Stimulated activated CD4-positive, alpha-beta T cell treated with anti-CD3 and anti-CD28 coated beads, Interleukin-12 subunit alpha, Interleukin-12 subunit beta, amount 100 ng/mL, for 48 hours (primary cell): ENCODE measurements around the gene HEATR1.

ENCODE experiments used
- DNase-seq, 3 donors: peaks; one replicate each; pipeline ENCODE4 v3.0.0-alpha.2; 2020; ENCODE audit warnings: low read depth in 2 of 3, low spot score in 1 of 3

The HEATR1 gene

DNA sequence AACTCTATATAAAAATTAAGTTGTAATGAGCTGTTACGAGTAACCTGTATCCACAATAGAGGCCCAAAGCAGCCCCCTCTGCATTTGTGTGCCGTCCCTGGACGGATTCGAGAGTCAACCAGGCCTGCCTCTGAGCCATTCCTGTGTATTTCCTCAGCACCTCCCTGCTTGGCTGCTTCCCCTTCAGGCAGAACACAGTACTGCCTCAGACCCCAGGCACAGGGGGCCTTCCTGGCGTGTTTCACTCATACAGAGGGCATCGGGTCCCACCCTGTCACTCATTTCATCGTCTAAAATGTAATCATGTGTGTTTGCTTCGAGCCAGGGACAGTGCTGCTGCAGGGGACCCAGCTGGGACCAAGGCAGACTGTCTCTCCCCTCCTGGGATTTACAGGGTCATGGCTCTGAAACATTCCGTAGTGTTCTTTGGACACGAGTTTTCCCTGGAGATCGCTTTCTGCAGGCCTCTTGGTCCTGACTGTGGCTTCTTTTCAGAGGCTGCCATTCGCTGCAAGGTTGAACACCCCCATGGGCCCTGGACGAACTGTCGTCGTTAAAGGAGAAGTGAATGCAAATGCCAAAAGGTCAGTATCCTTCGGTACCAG, 61.1 kb downstream of the HEATR1 start:
- no peak for DNase-seq

GRCh38 chr1:236541710-236542109, 62.6 kb downstream of the HEATR1 start:
- no peak for DNase-seq

DNA sequence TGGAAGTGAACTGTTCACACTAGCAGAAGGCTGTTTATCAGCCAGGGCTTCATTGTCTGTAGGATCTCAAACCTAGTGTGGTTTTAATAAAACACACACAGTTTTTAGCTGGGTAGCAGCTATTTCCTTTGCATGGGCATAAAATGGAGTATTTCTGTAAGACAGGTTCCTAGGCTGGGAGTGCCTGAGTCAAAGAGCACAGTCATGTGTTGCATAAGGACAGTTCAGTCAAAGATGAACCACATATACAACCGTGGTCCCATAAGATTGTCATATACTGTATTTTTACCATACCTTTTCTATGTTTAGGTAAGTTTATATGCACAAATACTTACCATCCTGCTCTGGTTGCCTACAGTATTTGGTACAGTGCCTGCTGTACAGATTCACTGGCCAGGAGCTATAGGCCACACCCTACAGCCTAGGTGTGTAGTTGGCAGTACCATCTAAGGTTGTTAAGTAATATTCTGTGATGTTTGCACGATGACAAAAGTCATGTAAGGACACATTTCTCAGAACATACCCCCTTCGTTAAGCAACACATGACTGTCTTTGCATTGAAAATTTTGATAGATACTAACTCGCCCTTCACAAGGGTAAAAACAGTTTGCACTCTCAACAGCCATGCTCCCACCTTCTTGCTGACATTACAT, 63.4 kb downstream of the HEATR1 start:
- no peak for DNase-seq

- DNase-seq, result no peak
These were observed 67.8 kb downstream of the HEATR1 start for GRCh38 chr1:236536540-236536939.

GRCh38 chr1:236535662-236536161, 68.6 kb downstream of the HEATR1 start:
- DNase-seq, result no peak

DNA sequence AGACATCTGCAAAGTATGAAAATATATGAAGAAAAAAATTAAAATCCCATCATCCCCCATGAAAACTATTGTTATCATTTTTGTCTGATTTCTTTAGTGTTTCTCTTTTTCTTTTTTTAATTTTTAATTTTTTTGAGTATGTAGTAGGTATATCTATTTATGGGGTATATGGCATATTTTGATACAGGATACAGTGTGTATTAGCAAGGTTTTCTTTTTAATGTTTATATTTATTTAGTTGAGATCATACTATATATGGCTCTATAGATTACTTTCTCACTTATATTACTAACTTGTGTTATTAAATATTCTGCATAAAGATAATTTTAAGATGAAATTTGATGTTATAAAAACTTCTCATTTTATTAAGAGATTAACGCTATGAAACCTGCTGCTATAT, 69.1 kb downstream of the HEATR1 start:
- no peak for DNase-seq

DNA sequence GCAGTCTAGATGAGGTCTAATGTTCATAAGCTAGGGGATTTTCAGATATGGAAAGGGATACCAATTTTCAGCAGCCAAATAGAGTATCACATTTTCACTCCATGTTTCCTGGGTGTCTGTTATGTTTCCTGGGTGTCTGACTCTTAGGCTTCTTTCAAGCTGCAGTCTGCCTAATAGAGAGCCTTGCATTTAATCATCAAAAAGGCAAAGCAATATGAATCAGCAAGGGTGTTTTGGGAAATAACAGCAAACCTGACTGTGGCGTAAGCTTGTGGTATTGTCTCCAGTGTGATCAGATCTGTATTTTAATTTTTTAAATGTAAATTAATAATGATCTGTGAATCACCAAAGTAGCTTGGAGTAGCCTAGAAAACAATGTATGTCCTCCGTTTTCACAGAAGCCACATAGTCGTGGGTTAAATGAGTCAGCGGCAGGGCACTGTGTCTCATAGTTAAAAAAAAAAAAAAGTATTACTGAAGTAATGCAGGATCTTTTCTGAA, 70.1 kb downstream of the HEATR1 start:
- DNase-seq, result peak; percentile 25 to 42 (median 37)

- no peak for DNase-seq
These were observed 71.5 kb downstream of the HEATR1 start for GRCh38 chr1:236532850-236533249.

- no peak for DNase-seq
These were observed 73.4 kb downstream of the HEATR1 start for GRCh38 chr1:236530959-236531358.

- DNase-seq, result no peak
These were observed 74.0 kb downstream of the HEATR1 start for GRCh38 chr1:236530286-236530685.

GRCh38 chr1:236526079-236526478, 78.2 kb downstream of the HEATR1 start:
- no peak for DNase-seq

DNA sequence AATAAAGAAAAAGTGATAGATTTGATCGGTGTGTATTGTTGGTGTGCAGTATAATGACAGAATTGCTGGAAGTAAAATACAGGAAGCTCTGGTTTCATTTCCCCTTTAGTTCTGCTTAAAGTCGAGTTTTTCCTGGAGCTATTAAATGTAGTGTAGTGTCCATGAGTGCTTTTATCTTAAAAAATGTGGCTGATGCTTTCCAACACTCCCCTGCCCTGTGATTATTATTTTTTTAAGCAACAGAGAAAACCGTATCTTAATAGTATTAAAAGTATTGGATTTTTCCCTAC, 79.5 kb downstream of the HEATR1 start:
- no peak for DNase-seq

DNA sequence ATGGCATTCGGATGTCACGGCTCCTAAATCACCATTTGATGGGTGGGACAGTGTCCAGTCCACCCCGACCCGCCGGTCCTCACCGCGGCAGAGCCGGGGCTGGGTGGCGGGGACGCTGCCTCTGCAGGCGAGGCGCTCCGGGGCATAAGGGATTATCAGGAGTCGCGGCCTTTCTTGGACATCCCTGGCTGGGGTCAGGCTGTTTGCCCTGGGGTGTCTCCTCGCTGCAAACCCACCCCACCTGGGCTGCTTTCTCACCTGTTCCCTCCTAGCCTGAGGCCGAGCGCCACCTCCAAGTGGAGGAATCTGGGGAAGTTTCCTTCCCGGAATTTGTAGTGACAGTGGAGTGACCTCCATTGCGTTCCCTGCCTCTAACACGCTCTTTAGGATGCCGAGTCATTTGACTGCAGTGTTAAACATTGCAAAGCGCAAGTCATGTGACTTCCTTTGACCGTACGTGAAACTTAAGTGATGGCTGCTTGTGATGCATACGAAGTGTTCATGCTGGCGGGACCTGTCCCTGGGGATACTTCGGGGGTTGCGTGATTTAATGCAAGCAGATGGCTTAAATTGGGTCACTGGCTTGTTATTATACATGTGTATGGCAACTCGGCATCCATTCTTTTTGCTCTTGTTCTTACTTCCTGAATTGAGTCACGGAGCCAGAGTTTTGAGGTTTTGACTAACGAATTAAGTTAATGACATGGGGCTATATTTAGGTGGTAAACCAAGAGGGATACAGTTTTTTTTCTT, 80.0 kb downstream of the HEATR1 start:
- DNase-seq, result peak; percentile 28 to 54 (median 34)

- peak; percentile 82 to 86 (median 85) for DNase-seq
These were observed 80.6 kb downstream of the HEATR1 start, which contains the start of gene LGALS8 for GRCh38 chr1:236523704-236524141. LGALS8 (plus strand) TSS chr1:236523982; CDS start chr1:236526071, 2,089 bp downstream.

DNA sequence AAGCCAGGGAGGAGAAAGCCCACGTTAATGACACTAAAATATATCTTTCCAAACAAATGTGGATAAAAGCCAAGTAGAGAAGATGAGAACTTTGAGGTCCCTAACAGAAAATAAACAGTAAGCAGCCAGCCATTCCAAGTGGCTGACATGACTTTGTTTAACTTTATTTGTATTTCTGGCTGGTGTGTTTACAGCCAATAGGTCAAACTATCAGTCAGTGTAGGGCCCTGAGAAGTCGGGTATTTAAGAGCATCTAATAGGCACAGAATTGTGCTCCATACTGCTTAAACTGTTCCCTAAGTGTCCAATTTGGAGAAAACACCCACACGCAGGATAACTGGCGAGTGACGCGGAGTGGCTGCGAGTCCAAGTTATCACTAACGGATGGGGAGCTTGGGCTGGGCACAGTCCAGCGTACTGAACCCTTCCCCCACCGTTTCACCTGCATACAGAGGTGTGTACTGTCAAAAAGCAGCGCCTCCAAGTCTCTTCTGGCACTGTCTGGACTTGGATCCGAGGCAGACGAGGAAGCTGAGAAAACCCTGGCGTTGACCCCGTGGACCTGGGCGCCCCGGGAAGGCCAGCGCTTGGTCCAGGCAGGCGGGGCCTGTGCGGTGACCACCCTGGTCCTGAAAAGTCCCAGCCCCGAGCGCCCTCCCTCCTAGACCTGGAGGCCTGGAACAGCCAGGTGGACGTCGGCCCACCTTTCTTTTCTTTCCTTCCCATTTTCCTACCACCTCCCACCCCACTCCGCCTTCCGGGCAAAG, 81.2 kb downstream of the HEATR1 start:
- no peak for DNase-seq

DNA sequence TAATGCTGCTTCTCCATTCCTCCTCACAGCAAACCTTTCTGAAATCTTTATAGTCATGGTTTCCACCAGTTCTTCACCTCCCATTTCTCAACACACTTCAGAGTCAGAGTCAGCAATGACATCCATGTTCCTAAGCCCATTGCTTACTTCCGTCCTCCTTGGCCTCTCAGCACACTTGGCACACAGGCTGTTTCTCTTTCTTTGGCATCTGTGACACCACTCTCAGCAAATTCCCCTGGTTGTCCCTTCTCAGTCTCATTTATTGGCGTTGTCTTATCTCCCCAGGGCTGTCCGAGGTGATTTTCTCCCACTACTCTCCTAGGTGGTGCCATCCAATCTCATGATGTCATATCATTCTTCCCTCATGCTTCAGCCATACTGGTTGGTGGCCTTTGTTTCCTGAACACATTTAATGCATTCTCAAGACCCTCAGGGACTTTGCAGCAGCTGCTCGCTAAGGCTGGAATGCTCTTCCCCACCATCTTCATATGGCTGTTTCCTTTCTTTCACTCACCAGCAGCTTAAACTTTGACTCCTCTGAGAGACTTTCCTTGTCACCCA, 83.8 kb downstream of the HEATR1 start:
- DNase-seq, result no peak

DNA sequence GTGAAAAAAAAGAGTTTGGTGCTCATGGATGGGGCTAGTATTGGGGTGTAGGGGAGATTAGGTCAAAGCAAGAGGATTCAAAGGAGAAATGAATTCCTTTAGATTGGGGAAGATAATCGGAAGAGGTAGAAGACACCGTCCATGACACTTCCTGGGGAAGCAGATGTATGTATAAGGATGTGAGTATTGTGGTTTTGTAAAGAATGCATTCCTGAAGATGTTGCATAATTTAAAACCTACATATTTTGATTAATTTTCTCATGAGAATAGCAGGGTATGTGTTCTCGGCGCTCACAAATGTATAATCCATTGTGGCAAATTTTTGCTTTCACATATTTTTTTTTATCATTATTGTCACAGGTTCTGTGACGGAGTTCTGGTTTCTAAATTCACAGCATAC, 86.0 kb downstream of the HEATR1 start:
- no peak for DNase-seq

DNA sequence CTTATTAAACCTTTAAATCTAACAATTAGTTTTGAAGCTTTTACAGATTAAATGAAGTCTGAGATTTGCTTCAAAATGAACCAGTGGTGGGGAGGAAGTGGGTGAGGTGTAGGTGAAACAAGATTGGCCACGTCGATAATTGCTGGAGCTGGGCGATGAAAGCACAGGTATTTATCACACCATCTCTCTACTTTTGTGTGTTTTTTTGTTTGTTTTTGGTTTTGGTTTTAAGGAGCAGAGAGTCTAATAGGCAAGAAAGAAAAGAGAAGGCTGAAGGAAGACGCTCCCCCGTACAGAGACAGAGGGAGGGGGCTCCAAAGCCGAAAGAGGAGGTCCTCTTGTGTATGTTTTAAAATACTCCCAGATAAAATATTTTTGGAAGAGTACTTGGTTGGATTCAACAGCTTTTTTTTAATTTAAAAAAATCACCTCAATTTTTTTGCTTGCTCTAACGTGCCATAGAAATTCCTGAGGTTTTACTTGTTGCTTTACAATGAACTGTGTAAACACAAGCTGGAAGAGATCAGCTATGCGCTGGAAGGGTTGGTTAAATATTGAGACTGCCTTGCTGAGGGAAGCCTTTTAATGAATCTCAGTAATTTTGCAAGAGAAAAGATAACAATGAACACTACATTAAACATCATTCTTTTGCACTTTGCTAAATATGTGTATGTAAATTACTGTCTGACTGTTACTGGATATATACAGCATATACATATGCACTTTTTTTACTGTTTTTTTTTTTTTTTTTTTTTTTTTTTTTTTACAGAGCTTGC, 87.2 kb downstream of the HEATR1 start:
- no peak for DNase-seq

DNA sequence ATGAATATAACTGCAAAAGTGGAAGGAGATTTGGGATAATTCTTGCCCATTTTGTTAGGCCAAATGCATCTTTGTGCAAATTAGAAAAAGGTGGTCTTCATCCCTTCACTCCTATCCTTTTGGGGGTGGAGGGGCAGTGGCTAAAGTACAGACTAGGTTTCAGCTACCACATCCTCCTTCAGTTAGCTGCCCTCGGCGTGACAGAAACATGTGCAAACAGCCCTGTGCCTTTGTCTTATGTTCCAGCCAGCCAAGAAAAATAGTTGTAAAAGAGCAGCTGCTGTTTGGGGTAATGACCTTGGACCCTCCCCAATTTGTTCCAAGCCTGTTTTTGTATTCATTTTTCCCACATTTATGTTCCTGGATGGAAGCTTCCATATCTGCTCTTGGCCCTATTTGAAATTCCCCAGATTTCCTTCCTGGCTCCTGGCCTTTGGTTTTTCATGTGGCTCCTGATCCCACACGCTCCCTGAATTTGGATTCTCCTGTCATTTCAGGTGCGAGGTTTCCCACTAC, 88.8 kb downstream of the HEATR1 start:
- no peak for DNase-seq
